HG03460 (cell line): Measurements from ENCODE around the gene GALNS.

ENCODE experiments used
- ATAC-seq: cut with Tn5 transposase; IDR thresholded peaks from one replicate; pipeline ENCODE4 v1.9.1; 2021; ENCODE audit not compliant: unreplicated experiment

The GALNS gene

GRCh38 chr16:88819126-88819525 is 37.6 kb downstream of the GALNS start:
- no peak for ATAC-seq

- ATAC-seq = no peak
Observed at GRCh38 chr16:88818575-88818874, 38.2 kb downstream of the GALNS start.

- no peak for ATAC-seq
Observed at GRCh38 chr16:88817785-88818574, 38.8 kb downstream of the GALNS start.

GRCh38 chr16:88816736-88817535 is 39.8 kb downstream of the GALNS start:
- no peak for ATAC-seq

- no peak for ATAC-seq
Observed at GRCh38 chr16:88815901-88816589, 40.7 kb downstream of the GALNS start.

- ATAC-seq = no peak
Observed at GRCh38 chr16:88815227-88815626, 41.5 kb downstream of the GALNS start.

- ATAC-seq = no peak
Observed at GRCh38 chr16:88814144-88814502, 42.6 kb downstream of the GALNS start.

- ATAC-seq = no peak
Observed at GRCh38 chr16:88813269-88814143, 43.2 kb downstream of the GALNS start.

GRCh38 chr16:88812513-88813268 is 44.1 kb downstream of the GALNS start:
- ATAC-seq = no peak

- ATAC-seq = peak; percentile 59
Observed at GRCh38 chr16:88811769-88812512, 44.8 kb downstream of the GALNS start, which contains the start of gene APRT. APRT (minus strand) TSS chr16:88811928; CDS start chr16:88811899, 29 bp downstream.

- ATAC-seq = peak; percentile 48
Observed at GRCh38 chr16:88810912-88811768, 45.6 kb downstream of the GALNS start.

- ATAC-seq = no peak
Observed at GRCh38 chr16:88810166-88810911, 46.4 kb downstream of the GALNS start.

- no peak for ATAC-seq
Observed at GRCh38 chr16:88809676-88810165, 47.0 kb downstream of the GALNS start.

GRCh38 chr16:88809068-88809675 is 47.6 kb downstream of the GALNS start:
- ATAC-seq = no peak

- ATAC-seq = no peak
Observed at GRCh38 chr16:88807626-88808453, 48.9 kb downstream of the GALNS start.

- ATAC-seq = no peak
Observed at GRCh38 chr16:88807142-88807625, 49.6 kb downstream of the GALNS start.
